ENCODE data around the gene RPL27. TPM values are rescaled to one million over a fixed set of nuclear protein-coding genes. Genes with fewer than 3 reads are reported as not detected.

The RPL27 gene
- total RNA-seq, 2 experiments from 2014 or later, result 1,640 to 1,647 TPM

- Mint-ChIP-seq H3K27ac (no peak overlapping the region), H3K27me3 (no peaks in the 10 kb centered on the region), H3K9me3 (no peaks in the 10 kb centered on the region), H3K36me3 (ENCODE audit: low read depth) (no peaks in the 10 kb centered on the region), H3K4me3 (no peak overlapping the region), H3K4me1 (ENCODE audit: low read depth) (no peaks in the 10 kb centered on the region)
- CTCF ChIA-PET, result no interaction called here
- no peak for TF ChIP-seq CTCF (IDR thresholded peaks at IDR 0.05)
- no peak for DNase-seq
- POLR2A ChIA-PET, result interaction anchor here (1.3 kb wide), 1 partner anchor 19 kb away, joined by 3 read pairs; no protein-coding TSS in a partner anchor
- ATAC-seq, result no peak
- intact Hi-C loops (cut with micrococcal nuclease), result no loop called here
Measured at GRCh38 chr17:43030137-43030767, 32.0 kb downstream of the RPL27 start.

- H3K4me3 Mint-ChIP-seq, result no peak overlapping the region
- ATAC-seq (no peak), DNase-seq (no peak)
- no peaks in the 10 kb centered on the region for H3K36me3 Mint-ChIP-seq (ENCODE audit: low read depth)
- ChIA-PET POLR2A (interaction anchor here (0.8 kb wide), 1 partner anchor 34 kb away, joined by 3 read pairs; the partner anchor contains the start of gene RPL27), CTCF (no interaction called here)
- no peak overlapping the region for H3K27ac Mint-ChIP-seq
- no peaks in the 10 kb centered on the region for H3K4me1 Mint-ChIP-seq (ENCODE audit: low read depth)
- intact Hi-C loops (cut with micrococcal nuclease), result no loop called here
- TF ChIP-seq CTCF (IDR thresholded peaks at IDR 0.05), result no peak
- no peaks in the 10 kb centered on the region for H3K27me3 Mint-ChIP-seq
- no peaks in the 10 kb centered on the region for H3K9me3 Mint-ChIP-seq
Measured at GRCh38 chr17:43031666-43032065, 33.4 kb downstream of the RPL27 start.

- H3K27ac Mint-ChIP-seq, result no peak overlapping the region
- no peaks in the 10 kb centered on the region for H3K9me3 Mint-ChIP-seq
- no peaks in the 10 kb centered on the region for H3K27me3 Mint-ChIP-seq
- H3K36me3 Mint-ChIP-seq (ENCODE audit: low read depth), result no peaks in the 10 kb centered on the region
- ChIA-PET CTCF (no interaction called here), POLR2A (interaction anchor here (0.6 to 1.2 kb wide), 3 partner anchors 91 to 326 kb away, joined by 3 to 5 read pairs (median 3); partner anchors contain the start of gene BRCA1)
- TF ChIP-seq CTCF (IDR thresholded peaks at IDR 0.05), result no peak
- ATAC-seq (no peak), DNase-seq (no peak)
- no peak overlapping the region for H3K4me3 Mint-ChIP-seq
- intact Hi-C loops (cut with micrococcal nuclease), result no loop called here
- H3K4me1 Mint-ChIP-seq (ENCODE audit: low read depth), result no peaks in the 10 kb centered on the region
Measured at GRCh38 chr17:43033948-43034881, 36.0 kb downstream of the RPL27 start.

GRCh38 chr17:43034894-43035293 lies 36.7 kb downstream of the RPL27 start:
- H3K4me1 Mint-ChIP-seq (ENCODE audit: low read depth), result no peaks in the 10 kb centered on the region
- no peak overlapping the region for H3K4me3 Mint-ChIP-seq
- no peaks in the 10 kb centered on the region for H3K36me3 Mint-ChIP-seq (ENCODE audit: low read depth)
- ChIA-PET POLR2A (interaction anchor here (0.6 kb wide), 1 partner anchor 90 kb away, joined by 5 read pairs; the partner anchor contains the start of gene BRCA1), CTCF (interaction anchor here (1.0 kb wide), 1 partner anchor 10 kb away, joined by 3 read pairs; no protein-coding TSS in a partner anchor)
- intact Hi-C loops (cut with micrococcal nuclease), result no loop called here
- H3K27ac Mint-ChIP-seq, result no peak overlapping the region
- no peak for TF ChIP-seq CTCF (IDR thresholded peaks at IDR 0.05)
- ATAC-seq (no peak), DNase-seq (no peak)
- H3K9me3 Mint-ChIP-seq, result no peaks in the 10 kb centered on the region
- H3K27me3 Mint-ChIP-seq, result no peaks in the 10 kb centered on the region
